ENCODE data around the gene GTF2IRD1.
"Not testable (repeated sequence)": the region's sequence is repeated elsewhere in the genome, so short reads cannot be mapped to it uniquely, and the experiment has no call there.

Gene GTF2IRD1

GRCh38 chr7:74525140-74525539 lies 71.4 kb downstream of the GTF2IRD1 start:
- H3K4me3 Mint-ChIP-seq = no peak overlapping the region
- no peaks in the 10 kb centered on the region for H3K4me1 Mint-ChIP-seq
- H3K27ac Mint-ChIP-seq = no peak overlapping the region
- peaks cover 5% of the 10 kb centered on the region for H3K36me3 Mint-ChIP-seq
- H3K27me3 Mint-ChIP-seq = peaks cover 20% of the 10 kb centered on the region
- ATAC-seq = no peak
- H3K9me3 Mint-ChIP-seq = peaks cover 3% of the 10 kb centered on the region

- no peak overlapping the region for H3K27ac Mint-ChIP-seq
- peaks cover 5% of the 10 kb centered on the region for H3K36me3 Mint-ChIP-seq
- no peak overlapping the region for H3K4me3 Mint-ChIP-seq
- H3K4me1 Mint-ChIP-seq = no peaks in the 10 kb centered on the region
- peaks cover 20% of the 10 kb centered on the region for H3K27me3 Mint-ChIP-seq
- ATAC-seq = no peak
- peaks cover 3% of the 10 kb centered on the region for H3K9me3 Mint-ChIP-seq
Observed at GRCh38 chr7:74525881-74526280, 72.2 kb downstream of the GTF2IRD1 start.

- no peaks in the 10 kb centered on the region for H3K4me1 Mint-ChIP-seq
- peaks cover 20% of the 10 kb centered on the region for H3K27me3 Mint-ChIP-seq
- H3K4me3 Mint-ChIP-seq = no peak overlapping the region
- H3K9me3 Mint-ChIP-seq = no peaks in the 10 kb centered on the region
- H3K27ac Mint-ChIP-seq = no peak overlapping the region
- ATAC-seq = no peak
- H3K36me3 Mint-ChIP-seq = no peaks in the 10 kb centered on the region
Observed at GRCh38 chr7:74526780-74527179, 73.1 kb downstream of the GTF2IRD1 start.

- Mint-ChIP-seq H3K27ac (no peak overlapping the region), H3K27me3 (peaks cover 20% of the 10 kb centered on the region), H3K4me3 (no peak overlapping the region), H3K4me1 (no peaks in the 10 kb centered on the region), H3K9me3 (no peaks in the 10 kb centered on the region), H3K36me3 (no peaks in the 10 kb centered on the region)
- no peak for ATAC-seq
Observed at GRCh38 chr7:74527842-74528241, 74.1 kb downstream of the GTF2IRD1 start.

GRCh38 chr7:74528773-74529172 lies 75.1 kb downstream of the GTF2IRD1 start:
- not testable (repeated sequence) for H3K4me1 Mint-ChIP-seq, H3K9me3 Mint-ChIP-seq, H3K4me3 Mint-ChIP-seq, H3K27ac Mint-ChIP-seq, H3K36me3 Mint-ChIP-seq, ATAC-seq
- peaks cover 14% of the 10 kb centered on the region for H3K27me3 Mint-ChIP-seq

GRCh38 chr7:74535951-74536356 lies 82.2 kb downstream of the GTF2IRD1 start:
- no peak for ATAC-seq
- H3K36me3 Mint-ChIP-seq = no peaks in the 10 kb centered on the region
- no peaks in the 10 kb centered on the region for H3K9me3 Mint-ChIP-seq
- H3K27me3 Mint-ChIP-seq = peaks cover 10% of the 10 kb centered on the region
- no peak overlapping the region for H3K4me3 Mint-ChIP-seq
- H3K27ac Mint-ChIP-seq = no peak overlapping the region
- no peaks in the 10 kb centered on the region for H3K4me1 Mint-ChIP-seq

- H3K4me3 Mint-ChIP-seq, H3K27ac Mint-ChIP-seq, H3K36me3 Mint-ChIP-seq, H3K27me3 Mint-ChIP-seq, ATAC-seq, H3K9me3 Mint-ChIP-seq, H3K4me1 Mint-ChIP-seq: not testable (repeated sequence)
Observed at GRCh38 chr7:74541937-74542336, 88.2 kb downstream of the GTF2IRD1 start.

GRCh38 chr7:74542558-74543117 lies 88.9 kb downstream of the GTF2IRD1 start:
- Mint-ChIP-seq H3K4me3 (no peak overlapping the region), H3K4me1 (no peaks in the 10 kb centered on the region), H3K27me3 (peaks cover 10% of the 10 kb centered on the region), H3K9me3 (peaks cover 6% of the 10 kb centered on the region), H3K36me3 (peaks cover 8% of the 10 kb centered on the region), H3K27ac (no peak overlapping the region)
- ATAC-seq = no peak

- peaks cover 6% of the 10 kb centered on the region for H3K9me3 Mint-ChIP-seq
- H3K4me3 Mint-ChIP-seq = no peak overlapping the region
- no peak overlapping the region for H3K27ac Mint-ChIP-seq
- peaks cover 2% of the 10 kb centered on the region for H3K27me3 Mint-ChIP-seq
- H3K4me1 Mint-ChIP-seq = no peaks in the 10 kb centered on the region
- peak; percentile 64 for ATAC-seq
- peaks cover 8% of the 10 kb centered on the region for H3K36me3 Mint-ChIP-seq
Observed at GRCh38 chr7:74544706-74545469, 91.2 kb downstream of the GTF2IRD1 start.

- Mint-ChIP-seq H3K9me3 (peaks cover 6% of the 10 kb centered on the region), H3K27me3 (no peaks in the 10 kb centered on the region), H3K4me3 (no peak overlapping the region), H3K4me1 (no peaks in the 10 kb centered on the region), H3K27ac (no peak overlapping the region), H3K36me3 (peaks cover 8% of the 10 kb centered on the region)
- no peak for ATAC-seq
Observed at GRCh38 chr7:74545921-74546320, 92.2 kb downstream of the GTF2IRD1 start.

GRCh38 chr7:74553596-74554012 lies 99.9 kb downstream of the GTF2IRD1 start:
- peak overlapping the region; percentile 72 for H3K27ac Mint-ChIP-seq
- H3K36me3 Mint-ChIP-seq, H3K4me1 Mint-ChIP-seq, H3K9me3 Mint-ChIP-seq, H3K27me3 Mint-ChIP-seq, H3K4me3 Mint-ChIP-seq: not testable (repeated sequence)
- ATAC-seq = peak; percentile 80

GRCh38 chr7:74554178-74554577 lies 100.5 kb downstream of the GTF2IRD1 start:
- H3K36me3 Mint-ChIP-seq = no peaks in the 10 kb centered on the region
- H3K27me3 Mint-ChIP-seq = no peaks in the 10 kb centered on the region
- no peaks in the 10 kb centered on the region for H3K9me3 Mint-ChIP-seq
- no peak overlapping the region for H3K4me3 Mint-ChIP-seq
- H3K27ac Mint-ChIP-seq = peak overlapping the region; percentile 72
- ATAC-seq = no peak
- peaks cover 9% of the 10 kb centered on the region for H3K4me1 Mint-ChIP-seq

- Mint-ChIP-seq H3K9me3 (no peaks in the 10 kb centered on the region), H3K4me3 (no peak overlapping the region), H3K4me1 (no peaks in the 10 kb centered on the region), H3K36me3 (no peaks in the 10 kb centered on the region), H3K27me3 (peaks cover 24% of the 10 kb centered on the region), H3K27ac (no peak overlapping the region)
- ATAC-seq = no peak
Observed at GRCh38 chr7:74560086-74560719, 106.5 kb downstream of the GTF2IRD1 start.

GRCh38 chr7:74561898-74562613 lies 108.3 kb downstream of the GTF2IRD1 start:
- no peak for ATAC-seq
- Mint-ChIP-seq H3K4me3 (no peak overlapping the region), H3K9me3 (no peaks in the 10 kb centered on the region), H3K27ac (no peak overlapping the region), H3K36me3 (no peaks in the 10 kb centered on the region), H3K27me3 (peaks cover 30% of the 10 kb centered on the region), H3K4me1 (no peaks in the 10 kb centered on the region)

- not testable (repeated sequence) for H3K4me1 Mint-ChIP-seq, H3K4me3 Mint-ChIP-seq, H3K27ac Mint-ChIP-seq, H3K36me3 Mint-ChIP-seq, ATAC-seq, H3K9me3 Mint-ChIP-seq
- H3K27me3 Mint-ChIP-seq = peaks cover 43% of the 10 kb centered on the region
Observed at GRCh38 chr7:74563639-74564038, 109.9 kb downstream of the GTF2IRD1 start.

All from stimulated activated memory B cell treated with anti-CD40 and anti-IgM and Interleukin-4, amounts not matched to agents 10 μg/mL and 1 μg/mL and 100 μg/mL, for 72 hours (primary cell).